ENCODE measurements around the gene NTHL1. TPM values are rescaled to one million over a fixed set of nuclear protein-coding genes. Genes with fewer than 3 reads are reported as not detected.

The NTHL1 gene
- total RNA-seq, 1 experiment from 2014 or later, result 28.2 TPM

DNA sequence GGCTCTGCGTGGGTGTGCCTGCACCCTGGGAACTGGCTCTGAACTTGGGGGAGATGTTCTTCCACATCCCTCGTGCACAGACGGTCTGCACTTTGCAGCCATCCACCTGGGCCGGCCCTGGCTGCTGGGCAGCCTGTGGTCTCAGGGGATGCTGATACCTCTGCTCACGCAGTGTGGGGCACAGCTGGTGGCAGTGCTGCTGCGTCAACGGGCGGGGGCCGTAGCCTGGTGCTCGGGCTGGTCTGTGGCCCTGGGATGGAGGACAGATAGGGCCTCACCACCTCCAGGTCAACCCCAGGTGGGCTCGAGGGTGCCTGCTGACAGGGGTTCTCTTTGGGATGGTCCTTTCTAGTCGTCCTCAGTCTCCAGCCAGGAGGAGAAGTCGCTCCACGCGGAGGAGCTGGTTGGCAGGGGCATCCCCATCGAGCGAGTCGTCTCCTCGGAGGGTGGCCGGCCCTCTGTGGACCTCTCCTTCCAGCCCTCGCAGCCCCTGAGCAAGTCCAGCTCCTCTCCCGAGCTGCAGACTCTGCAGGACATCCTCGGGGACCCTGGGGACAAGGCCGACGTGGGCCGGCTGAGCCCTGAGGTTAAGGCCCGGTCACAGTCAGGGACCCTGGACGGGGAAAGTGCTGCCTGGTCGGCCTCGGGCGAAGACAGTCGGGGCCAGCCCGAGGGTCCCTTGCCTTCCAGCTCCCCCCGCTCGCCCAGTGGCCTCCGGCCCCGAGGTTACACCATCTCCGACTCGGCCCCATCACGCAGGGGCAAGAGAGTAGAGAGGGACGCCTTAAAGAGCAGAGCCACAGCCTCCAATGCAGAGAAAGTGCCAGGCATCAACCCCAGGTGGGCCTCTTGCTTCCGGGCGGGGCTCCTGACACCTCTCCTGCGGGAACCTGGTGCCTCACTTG, 36.5 kb upstream of the NTHL1 start:
- DNase-seq (ENCODE audit: low spot score), result no peak

DNA sequence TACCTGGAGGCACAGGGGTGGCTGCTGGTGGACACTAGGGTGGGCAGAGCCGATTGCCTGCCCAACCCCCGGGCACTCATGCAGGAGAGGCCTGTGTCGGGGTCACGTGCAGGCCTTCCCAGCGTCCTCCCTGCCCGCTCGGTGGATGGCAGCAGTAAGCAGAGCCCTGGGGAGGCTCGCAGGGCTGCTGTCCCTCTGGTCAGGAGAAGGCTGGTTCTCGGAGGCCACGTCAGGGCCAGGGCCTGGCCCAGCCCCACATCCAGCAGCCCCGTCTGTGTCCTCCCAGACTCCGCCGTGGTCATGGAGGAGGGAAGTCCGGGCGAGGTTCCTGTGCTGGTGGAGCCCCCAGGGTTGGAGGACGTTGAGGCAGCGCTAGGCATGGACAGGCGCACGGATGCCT, 35.8 kb upstream of the NTHL1 start:
- no peak for DNase-seq (ENCODE audit: low spot score)

DNA sequence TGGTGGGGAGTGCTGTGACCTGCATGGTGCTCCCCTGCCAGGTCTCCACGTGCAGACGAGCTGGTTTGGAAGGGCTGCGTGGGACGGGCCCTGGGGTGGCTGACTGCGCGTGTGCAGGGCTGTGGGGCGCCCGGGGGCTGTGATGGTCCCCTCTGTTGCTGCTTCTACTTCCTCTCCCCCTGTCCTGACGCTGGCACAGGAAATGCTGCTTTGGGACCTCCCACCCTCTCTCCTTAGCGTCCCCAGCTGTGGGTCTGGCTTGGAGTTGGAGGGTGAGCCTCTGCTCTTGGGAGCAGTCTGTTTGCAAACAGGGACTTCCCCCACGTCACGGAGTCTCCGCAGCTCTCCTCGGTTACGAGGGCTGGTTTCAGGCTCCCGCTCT, 35.3 kb upstream of the NTHL1 start:
- no peak for DNase-seq (ENCODE audit: low spot score)

DNA sequence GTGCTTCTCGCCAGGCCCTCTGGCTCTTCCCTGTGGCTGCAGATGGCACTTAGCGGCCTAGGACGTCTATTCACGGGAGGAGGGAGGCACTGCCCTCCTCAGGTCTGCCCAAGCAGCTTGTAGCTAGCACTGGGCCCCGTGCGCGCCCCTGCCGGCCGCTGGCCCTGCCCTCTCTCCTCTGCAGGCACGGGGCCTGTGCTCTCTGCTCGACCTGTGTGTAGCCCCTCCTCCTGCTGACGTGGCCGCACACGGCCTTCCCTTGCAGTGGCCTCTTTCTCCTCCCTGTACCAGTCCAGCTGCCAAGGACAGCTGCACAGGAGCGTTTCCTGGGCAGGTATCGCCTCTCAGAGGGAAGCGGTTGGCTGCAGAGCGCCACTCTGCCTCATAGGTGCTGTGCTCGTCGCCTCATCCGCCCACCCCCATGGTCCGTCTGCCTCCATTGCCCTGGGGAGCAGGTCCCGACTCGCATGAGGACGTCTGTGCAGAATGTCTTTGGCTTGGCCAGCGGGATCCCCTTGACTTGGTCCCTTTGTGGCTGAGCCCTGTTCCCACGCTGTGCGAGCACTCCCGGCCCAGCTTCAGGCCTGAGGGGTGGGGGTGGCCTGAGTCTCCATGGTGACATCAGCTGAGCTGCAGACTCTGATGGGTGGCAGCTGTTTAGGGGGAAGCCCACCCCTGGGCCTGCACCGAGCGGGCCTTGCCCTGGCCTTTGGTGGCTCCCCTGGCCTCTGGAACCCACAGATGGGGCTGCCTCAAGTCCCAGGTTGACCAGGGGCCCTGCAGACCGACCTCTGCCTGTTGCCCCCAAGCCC, 34.7 kb upstream of the NTHL1 start:
- no peak for DNase-seq (ENCODE audit: low spot score)

DNA sequence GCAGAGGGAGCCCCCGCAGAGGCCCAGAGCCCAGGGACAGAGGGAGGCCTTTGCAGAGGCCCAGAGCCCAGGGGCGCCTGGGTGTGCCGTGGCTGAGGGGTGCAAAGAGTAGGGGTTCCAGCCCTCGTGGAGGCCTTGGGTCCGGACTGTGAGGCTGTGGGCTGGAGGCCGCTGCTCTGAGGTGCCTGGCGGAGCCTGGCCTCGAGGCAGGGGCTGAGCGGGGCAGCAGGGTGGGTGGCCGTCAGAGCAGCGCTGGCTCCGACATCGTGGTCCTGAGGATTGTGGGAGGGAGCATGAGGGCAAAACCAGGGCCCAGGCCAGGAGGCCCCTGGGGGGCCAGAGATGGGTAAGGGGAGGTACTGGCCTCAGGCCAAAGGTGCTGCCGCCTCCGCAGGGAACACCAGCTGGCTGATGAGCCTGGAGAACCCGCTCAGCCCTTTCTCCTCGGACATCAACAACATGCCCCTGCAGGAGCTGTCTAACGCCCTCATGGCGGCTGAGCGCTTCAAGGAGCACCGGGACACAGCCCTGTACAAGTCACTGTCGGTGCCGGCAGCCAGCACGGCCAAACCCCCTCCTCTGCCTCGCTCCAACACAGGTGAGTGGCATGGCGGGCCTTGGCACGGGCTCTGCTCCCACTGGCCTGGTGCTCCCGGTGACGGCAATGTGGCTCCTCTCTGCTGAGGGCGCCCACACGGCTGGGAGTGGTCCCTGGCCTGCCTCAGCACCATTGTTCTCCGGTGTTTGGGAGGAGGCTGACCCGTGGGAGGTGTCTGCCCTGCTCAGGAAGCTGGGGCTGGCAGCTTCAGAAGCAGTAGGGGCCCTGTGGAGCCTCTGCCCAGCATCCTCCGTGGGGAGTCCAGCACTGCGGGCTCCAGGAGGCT, 33.8 kb upstream of the NTHL1 start:
- DNase-seq (ENCODE audit: low spot score), result no peak

DNA sequence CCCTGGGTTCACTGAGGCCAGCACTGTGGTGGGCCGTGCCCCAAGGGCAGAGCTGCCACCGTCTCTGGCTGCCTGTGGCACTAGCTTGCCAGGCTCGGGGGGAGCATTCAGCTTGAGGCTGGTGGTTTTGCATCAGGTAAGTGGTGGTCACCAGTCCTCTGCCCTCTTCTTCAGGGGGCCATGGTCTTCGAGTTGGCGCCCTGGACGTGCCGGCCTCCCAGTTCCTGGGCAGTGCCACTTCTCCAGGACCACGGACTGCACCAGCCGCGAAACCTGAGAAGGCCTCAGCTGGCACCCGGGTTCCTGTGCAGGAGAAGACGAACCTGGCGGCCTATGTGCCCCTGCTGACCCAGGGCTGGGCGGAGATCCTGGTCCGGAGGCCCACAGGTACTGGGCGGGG, 32.4 kb upstream of the NTHL1 start:
- DNase-seq (ENCODE audit: low spot score), result no peak

DNA sequence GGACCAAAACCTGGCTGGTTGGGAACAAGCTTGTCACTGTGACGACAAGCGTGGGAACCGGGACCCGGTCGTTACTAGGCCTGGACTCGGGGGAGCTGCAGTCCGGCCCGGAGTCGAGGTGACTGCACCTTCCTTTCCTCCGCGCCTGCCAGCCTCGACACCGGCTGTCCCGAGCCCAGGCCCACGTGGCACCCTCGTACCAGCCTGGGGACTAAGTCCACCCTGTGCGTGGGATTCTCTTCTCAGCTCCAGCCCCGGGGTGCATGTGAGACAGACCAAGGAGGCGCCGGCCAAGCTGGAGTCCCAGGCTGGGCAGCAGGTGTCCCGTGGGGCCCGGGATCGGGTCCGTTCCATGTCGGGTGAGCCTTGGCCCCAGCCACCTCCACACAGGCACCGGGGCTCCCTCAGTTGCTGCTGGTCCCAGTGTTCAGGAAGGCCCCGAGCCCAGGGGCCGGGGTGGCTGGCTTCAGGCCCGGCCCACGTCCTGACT, 31.7 kb upstream of the NTHL1 start:
- no peak for DNase-seq (ENCODE audit: low spot score)

DNA sequence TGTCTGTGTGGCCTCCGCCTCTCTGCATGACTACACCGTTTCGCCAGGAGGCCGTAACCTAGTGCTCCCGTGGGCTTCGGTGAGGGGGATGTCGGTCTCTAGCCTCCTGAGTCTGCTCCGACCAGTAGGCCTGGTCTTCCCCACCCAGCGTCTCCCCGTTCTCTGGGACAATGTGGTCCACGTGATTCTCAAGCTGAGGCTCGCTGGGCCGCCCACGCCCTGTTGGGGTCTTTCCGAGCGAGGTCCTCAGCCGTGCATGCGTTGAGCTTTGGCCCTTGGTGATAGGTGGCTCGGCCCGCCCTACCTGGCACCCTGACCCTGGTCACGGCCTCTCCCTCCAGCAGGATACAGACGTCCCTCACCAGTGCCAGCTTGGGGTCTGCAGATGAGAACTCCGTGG, 31.1 kb upstream of the NTHL1 start:
- no peak for DNase-seq (ENCODE audit: low spot score)

DNA sequence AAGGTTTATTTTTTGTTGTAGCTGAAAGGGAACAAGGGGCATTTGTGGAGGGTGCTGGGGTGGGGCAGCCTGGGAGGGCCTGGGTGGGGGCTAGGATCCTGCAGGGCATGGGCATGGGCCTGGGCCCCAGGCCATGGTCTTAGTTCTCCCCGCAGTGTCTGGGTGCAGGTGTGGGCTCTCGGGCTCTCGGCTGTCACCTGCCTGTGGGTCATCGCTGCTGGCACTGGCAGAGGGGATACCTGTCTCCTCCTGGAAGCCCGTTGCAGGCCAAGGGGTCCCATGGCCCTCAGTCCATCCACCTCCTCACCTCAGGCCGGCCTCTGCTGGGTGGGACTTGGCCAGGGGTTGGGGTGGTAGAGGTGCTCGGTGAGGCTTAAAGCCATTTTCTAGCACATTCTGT, 30.5 kb upstream of the NTHL1 start:
- no peak for DNase-seq (ENCODE audit: low spot score)

DNA sequence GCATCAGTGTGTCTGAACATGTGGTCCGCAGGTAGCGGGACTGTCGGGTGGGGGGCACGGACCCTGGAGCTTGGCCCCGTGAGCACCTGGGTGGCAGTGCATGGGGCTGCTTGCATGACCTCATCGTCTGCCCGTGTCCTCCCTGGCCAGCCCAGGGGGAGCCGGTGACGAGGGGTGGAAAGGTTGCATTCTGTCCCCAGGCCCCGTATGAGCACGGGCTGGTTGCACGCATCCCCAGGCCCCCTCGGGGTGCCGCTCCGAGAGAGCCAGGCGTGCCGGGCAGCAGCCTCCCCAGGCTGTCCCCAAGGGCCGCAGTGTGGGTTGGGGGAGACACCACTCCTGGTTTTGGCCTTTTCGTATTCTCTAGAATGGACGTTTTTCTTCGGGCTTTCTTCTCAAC, 30.1 kb upstream of the NTHL1 start:
- no peak for DNase-seq (ENCODE audit: low spot score)

DNA sequence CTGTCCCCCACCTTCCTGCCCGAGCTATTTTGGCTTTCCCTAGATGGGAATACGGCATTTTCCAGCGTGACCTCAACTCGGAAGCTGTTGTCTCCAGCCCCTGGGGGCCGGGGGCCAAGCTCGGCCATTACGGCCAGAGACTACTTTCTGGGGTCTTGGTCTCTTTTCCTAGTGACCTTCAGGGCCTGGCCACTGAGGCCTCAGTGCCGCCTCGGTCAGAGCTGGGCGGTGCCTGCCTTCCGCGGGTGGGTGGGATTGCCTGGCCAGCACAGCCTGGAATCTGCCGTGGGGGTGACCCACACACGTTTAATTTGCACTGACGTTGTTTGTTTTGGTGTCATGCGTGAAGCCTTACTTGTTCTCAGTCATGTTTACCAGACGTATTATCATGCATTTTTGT, 29.4 kb upstream of the NTHL1 start:
- no peak for DNase-seq (ENCODE audit: low spot score)

DNA sequence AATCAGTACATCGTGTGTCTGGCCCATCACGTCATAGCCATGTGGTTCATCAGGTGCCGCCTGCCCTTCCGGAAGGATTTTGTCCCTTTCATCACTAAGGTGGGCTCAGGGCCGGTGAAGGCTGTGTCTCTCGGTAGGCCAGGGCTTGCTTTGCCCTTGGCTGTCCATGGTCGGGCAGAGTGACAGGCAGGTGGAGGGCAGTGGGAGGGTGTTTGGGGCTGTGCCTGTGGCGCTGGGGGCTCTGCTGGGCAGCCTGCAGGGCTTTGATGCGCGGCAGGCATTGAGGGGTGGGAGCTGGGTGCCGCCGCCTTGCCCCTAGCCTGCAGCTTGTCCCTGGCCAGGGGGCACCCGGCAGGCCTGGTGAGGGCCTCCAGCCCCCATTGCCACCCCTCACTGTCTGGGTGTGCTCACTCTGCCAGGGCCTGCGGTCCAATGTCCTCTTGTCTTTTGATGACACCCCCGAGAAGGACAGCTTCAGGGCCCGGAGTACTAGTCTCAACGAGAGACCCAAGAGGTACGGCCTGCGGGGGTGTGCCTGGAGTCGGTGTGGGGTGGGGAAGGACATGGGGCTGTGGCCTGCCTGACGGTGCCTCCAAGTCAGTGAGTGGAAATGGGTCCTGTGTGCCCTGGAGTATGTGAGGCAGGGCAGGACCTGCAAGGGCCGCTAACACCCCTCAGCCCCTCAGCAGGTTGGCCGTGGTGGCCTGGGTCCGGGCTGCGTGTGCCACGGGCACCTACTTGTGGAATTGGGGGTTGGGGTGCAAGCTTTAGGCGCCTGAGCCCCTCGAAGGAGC, 28.6 kb upstream of the NTHL1 start:
- DNase-seq (ENCODE audit: low spot score), result no peak

DNA sequence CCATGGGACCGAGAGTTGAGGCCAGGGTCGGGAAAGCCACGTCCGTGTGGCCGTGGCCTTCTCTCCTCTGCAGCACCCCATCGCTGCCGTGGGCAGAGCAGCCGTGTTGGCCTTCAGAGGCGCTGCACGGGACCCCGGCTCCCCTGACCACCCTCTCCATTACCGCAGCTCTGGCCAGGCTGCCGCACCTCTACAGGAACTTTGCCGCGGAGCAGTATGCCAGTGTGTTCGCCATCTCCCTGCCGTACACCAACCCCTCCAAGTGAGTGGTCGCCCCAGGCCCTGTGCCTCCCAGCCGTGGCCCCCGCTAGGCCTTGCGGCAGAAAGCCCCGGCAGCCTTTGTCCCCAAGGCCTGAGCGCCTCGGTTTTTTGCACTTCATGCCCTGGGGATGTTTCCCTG, 28.0 kb upstream of the NTHL1 start:
- no peak for DNase-seq (ENCODE audit: low spot score)

DNA sequence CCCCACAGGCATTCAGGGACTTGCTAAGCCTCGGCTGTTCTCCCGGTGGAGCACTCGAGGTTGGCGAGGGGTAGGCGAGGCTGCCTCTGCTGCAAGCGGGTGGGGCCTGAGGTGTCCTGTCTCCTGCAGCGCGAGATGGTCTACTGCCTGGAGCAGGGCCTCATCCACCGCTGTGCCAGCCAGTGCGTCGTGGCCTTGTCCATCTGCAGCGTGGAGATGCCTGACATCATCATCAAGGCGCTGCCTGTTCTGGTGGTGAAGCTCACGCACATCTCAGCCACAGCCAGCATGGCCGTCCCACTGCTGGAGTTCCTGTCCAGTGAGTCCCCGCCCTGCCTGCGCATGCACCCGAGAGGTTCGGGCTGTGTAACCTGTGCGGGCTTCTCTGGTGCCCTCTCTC, 26.4 kb upstream of the NTHL1 start:
- no peak for DNase-seq (ENCODE audit: low spot score)

DNA sequence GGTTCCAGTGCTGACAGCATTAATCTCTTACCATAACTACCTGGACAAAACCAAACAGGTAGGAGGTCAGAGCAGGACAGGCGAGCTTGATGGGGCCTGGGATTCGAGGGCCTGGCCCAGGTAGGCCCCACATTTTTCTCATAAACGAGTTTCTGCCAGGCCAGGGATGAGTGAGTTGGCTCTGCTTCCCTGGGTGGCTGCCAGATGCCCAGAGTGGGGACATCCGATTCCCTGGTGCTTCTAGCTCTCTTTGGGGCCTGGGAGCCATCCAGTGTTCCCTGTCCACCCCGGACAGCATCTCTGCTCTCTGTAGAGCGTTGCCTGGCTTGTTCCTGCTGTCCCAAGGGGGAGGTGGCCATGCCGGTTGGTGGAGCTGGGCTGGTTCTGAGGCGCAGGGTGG, 25.3 kb upstream of the NTHL1 start:
- no peak for DNase-seq (ENCODE audit: low spot score)

DNA sequence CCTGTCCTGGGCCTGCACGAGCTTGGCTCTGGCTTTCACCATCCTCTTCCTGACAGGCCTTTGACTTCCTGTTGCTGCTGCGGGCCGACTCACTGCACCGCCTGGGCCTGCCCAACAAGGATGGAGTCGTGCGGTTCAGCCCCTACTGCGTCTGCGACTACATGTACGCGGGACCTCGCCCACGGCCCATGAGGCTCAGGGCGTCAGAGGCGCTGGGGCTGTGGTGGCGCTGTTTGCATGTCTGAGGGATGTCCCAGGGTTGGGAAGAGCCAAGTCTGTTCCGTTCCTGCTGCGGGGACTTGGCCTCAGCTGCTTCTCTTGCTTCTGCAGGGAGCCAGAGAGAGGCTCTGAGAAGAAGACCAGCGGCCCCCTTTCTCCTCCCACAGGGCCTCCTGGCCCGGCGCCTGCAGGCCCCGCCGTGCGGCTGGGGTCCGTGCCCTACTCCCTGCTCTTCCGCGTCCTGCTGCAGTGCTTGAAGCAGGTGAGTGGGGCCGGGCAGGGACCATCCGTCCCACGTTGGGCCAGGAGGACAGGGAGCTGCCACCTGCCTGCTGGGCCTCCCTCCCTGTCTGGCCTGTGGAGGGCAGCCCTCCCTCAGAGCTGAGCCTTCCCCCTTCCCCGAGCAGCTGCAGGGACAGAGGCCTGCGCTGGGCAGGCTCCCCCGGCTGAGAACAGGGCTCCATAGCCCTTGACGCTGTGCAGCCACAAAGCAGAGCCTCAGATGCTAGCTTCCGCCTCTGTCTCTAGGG, 24.0 kb upstream of the NTHL1 start:
- no peak for DNase-seq (ENCODE audit: low spot score)

DNA sequence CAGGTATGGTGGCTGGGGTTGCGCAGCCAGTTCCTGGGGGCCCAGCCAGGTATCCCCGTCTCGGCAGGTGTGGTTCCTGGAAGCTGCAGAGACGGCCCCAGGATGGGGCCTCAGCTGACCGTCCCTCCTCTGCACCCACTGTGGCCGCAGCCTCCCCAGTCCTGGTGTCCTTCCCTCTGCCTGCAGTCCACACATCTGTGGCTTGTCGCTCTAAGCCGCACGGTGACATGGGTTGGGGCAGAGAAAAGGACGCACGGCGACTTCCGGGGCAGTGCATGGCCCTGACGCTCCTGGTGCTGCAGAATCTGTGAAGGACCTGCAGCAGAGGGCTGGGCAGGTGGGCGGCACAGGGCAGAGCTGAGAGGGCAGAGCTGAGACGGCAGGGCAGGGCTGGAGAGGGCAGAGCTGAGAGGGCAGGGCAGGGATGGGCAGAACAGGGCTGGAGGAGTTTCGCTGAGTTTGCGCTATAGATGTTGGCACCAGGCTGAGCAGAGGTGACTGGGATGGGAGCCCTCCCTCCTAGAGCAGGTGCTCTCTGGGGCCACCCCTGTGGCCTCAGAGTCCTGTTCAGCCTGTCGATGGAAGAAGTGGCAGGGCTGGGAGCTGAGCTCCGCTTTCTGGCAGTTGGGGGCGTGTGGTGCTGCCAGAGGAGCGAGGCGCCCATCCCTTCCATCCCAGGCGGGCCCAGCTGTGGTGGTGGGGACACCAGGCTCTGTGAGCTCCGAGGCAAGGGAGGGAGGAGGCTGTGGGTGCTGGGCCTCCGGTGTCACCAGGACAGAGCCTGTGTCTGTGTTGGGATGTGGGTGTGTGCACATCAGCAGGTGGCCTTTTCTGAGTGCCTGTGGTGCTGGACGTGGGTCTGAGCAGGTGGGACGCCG, 23.2 kb upstream of the NTHL1 start:
- DNase-seq (ENCODE audit: low spot score), result no peak

DNA sequence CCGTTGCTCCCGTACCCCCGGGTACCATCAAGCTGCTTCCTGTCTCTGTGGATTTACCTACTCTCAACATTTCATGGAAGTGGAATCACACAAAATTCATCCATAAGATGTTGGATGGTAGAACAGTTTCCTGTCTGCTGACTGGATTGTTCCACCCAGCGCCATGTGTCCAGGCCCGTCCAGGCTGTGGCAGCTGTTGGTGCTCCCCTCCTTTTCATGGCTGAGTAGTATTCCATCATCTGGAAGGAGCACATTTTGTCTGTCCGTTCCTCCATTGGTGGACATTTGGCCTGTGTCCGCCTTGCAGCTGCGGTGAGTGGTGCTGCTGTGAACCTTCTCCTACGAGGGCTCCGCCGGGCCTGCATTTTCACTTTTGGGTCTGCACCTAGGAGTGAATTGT, 18.5 kb upstream of the NTHL1 start:
- no peak for DNase-seq (ENCODE audit: low spot score)

DNA sequence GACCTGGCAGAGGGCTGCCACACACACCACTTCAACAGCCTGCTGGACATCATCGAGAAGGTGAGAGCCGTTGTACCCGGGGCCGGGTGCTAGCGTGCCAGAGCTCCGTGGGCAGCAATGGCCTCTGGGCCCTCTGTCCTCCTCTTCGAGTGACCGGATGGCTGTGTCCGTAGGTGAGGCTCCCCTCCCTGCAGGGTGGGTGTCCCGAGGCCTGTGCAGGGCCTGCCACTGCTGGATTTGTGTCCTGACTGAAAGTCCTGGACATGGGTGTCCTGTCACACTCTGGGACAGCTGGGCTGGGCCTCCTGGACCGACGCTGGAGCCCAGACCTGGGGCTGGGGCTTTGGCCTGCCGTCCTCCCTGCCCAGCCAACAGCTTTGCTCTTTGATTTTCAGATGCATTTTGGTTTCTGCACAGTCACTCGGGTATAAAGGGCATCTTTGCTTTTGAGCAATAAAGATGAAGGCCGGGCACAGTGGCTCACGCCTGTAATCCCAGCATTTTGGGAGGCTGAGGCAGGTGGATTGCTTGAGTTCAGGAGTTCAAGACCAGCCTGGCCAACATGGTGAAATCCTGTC, 16.8 kb upstream of the NTHL1 start:
- no peak for DNase-seq (ENCODE audit: low spot score)
